EL (cell line): ENCODE results near the gene PTGES2.
"Not testable (repeated sequence)": the region's sequence is repeated elsewhere in the genome, so short reads cannot be mapped to it uniquely, and the experiment has no call there.

Experiments
- DNase-seq: peaks from one replicate; pipeline ENCODE4 v3.0.0-alpha.2; 2016

The PTGES2 gene

DNA sequence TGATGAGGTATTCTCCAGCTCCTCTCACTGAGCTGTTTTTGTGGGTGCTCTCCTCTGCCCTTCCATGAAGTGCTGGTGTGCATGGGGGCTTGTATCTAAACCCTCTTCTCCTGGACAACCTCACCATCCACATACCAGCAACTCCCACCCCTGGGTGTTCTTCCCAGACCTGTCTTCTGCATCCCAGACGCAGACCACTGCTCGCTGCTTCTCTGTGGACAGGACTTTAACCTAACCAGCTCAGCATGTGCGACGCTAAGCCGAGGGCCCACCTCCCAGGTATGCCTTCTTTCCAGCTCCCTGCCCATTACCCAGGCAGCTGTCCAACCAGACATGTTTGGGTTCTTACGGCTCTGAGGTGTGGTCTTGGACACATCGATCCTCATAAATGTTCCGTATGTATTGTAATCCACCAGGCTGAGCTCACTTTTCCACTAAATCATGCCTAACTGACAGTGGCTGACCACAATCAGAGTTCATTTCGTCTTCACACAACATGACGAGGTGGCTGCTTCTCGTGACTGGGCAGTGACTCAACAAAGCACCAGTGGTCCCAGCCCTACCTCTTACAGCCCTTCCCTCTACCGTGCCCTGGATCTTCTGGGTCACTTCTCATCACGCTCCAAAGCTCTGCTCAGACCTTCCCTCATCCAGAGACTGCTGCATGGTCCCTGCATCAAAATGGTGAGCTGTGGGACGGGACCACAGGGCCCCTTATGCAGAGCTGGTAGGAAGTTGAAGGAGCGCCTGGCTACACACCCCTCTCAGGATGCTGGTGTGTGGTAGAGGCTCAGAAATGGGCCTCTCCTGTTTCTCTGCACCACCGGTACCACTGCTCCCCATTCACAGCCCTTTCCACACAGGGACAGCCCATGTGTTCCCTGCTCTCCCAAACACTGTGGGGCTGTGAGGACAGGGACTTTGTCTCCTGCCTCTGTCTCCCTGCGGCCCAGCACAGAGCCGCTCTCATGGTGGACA lies 9.6 kb upstream of the PTGES2 start:
- peak; percentile 88 for DNase-seq

DNA sequence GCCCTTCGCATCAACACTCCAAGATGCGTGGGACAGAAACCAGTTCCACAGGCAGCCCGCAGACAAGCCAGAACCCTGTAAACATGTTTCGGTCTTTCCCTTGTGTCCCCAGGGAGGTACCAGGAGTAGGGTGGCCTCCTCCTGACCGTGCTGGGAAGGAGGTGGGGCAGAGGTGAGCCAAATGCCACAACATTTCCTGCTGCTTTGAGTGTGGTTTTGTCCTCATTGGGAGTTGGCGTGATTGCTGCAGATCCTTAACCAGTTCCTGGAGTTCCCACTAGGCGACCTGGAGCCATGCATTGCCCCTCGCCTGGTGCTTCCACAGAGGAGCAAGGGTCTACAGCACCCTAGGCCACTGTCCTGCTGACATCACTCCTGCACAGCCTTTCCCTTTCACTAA lies 8.0 kb upstream of the PTGES2 start:
- DNase-seq = not testable (repeated sequence)

DNA sequence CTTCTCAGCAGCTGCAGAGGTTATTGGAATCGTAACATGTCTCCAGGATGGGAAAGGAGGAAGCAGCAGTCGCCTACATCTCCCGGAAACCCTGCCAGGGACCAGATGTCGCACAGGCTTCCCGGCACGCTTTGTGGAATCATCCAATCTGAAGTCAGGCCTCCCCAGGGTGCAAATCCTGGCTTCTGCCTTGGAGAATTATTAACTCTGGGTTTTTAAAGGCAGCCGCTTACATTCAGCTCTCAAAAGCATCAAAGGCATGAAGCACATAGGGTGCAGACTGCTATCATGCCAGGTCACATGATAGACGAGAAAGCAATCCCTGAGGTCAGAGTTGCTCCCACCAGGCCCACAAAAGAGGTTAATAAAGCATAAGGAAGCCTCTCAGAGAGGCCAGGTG lies 4.6 kb upstream of the PTGES2 start:
- DNase-seq = not testable (repeated sequence)

DNA sequence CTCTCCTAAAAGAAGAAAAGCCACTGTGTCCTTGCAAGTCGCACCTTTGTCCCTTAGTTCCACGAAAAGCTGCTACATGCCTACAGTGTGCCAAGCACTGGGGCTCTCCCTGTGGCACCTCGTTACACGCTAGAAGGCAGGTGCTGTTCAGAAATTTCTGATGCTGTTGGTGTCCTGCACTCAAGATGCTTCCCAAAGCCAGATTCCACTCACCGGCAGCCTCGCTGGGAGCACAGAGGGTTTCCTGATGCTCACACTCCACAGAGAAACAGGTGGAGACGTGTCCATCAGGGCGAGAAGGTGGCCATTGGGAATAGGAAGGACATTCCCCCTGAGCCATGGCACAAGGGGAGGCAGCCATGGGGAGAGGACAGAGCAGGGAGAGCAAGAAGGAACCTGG lies 3.8 kb upstream of the PTGES2 start:
- not testable (repeated sequence) for DNase-seq

DNA sequence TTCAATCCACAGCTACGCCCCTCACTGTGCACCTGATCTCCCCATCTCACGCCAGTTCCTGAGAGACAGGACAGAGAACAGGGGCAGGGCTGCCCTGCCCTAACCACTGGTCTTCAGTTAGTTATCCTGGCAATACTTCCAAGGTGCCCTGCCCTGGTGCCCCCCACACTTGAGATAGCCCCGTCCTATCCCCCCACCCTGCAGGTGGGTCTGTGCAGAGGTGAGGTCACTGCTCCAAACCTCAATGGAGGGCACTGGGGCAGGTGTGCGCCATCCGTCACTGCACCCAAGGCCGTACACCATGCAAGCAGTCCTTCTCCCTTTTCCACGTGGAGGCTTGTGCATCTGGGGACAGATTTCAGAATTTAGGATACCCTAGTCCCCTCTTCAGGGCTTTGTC lies 3.1 kb upstream of the PTGES2 start:
- not testable (repeated sequence) for DNase-seq

DNA sequence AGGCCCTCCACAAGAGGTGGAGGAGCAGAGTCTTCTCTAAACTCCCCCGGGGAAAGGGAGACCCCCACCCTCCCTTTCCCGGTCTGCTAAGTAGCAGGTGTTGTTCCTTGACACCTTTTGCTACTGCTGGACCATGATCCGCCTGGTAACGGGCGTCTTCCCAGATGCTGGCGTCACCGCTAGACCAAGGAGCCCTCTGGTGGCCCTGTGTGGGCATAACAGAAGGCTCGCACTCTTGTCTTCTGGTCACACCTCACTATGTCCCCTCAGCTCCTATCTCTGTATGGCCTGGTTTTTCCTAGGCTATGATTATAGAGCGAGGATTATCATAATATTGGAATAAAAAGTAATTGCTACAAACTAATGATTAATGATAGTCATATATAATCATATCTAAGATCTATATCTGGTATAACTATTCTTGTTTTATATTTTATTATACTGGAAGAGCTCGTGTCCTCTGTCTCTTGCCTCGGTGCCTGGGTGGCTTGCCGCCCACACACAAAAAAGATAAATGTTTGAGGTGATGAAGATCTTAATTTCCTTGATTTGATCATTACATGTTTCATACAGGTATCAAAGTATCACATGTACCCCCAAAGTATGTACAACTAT lies 2.6 kb upstream of the PTGES2 start:
- not testable (repeated sequence) for DNase-seq

DNA sequence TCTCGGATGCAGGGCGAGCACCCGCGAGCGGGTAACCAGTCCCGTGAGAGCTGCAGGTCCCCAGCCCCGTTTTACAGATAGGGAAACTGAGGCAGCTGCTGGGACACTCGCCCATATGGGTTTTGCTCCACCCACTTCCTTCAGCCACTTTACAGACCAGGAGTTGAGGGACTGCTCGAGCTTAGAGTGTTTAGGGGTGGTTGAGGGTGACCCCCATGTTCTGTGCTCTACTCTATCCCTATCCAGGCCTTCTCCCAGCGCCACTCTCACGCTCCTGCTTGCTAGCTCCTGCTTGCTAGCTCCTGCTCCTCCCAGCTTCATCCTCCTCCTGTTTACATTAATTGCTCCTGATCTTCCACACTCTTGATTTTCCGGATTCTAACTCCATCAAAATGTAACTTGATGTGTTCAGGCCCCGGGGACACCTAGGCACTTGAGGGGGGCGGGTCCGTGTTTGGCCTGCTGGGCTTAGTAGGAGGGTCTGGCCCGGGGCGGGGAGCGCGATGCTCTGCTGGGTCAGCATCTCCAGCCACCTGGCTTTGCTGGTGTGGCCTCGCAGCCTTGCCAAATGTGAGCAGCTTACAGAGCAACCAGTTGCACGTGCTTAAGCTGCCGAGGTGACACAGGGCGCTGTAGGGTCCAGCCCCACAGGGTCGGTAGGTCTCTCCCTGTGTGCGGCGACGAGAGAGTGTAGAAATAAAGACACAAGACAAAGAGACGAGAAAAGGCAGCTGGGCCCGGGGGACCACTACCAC lies 1.5 kb upstream of the PTGES2 start:
- DNase-seq = no peak

DNA sequence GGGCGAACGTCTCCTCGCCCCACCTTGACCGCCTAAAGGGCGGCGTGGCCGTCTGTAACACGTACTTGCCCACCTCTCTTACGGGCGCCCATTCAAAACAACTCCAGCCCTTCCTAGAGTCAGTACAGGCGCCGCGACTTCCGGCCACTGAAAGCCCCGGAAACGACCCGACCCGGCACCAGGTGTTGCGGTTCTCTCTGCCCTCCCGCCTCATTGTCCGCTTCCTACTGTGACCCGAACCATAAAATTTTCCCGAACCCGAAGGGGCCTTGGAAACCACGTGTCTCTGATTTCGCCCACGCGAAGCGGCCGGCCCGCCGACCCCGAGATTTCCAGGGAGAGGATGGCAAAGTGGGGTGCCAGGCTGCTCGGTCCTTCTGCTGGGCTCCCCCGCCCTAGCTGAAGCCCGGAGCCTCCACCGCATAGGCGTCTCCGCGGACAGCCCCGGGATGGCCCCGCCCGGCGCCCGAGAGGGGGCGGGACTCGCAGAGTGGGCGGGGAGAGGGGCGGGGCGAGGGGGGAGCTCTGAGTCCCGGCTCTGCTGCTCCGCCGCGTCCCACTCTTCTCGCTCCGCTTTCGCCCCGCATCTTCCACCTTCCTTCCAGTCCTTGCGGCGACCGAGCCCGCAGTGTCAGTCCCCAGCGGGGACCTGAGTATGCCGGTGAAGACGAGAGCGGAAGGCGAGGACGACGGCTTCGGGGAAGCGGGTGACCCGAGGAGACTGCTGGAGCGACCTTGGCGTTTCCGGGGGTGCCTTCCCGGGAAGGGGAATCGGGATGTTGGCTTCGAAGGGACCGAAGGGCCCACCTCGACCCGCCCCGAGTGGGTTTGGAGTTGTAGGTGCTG lies 684 bp upstream of the PTGES2 start:
- peak; percentile 92 for DNase-seq

DNA sequence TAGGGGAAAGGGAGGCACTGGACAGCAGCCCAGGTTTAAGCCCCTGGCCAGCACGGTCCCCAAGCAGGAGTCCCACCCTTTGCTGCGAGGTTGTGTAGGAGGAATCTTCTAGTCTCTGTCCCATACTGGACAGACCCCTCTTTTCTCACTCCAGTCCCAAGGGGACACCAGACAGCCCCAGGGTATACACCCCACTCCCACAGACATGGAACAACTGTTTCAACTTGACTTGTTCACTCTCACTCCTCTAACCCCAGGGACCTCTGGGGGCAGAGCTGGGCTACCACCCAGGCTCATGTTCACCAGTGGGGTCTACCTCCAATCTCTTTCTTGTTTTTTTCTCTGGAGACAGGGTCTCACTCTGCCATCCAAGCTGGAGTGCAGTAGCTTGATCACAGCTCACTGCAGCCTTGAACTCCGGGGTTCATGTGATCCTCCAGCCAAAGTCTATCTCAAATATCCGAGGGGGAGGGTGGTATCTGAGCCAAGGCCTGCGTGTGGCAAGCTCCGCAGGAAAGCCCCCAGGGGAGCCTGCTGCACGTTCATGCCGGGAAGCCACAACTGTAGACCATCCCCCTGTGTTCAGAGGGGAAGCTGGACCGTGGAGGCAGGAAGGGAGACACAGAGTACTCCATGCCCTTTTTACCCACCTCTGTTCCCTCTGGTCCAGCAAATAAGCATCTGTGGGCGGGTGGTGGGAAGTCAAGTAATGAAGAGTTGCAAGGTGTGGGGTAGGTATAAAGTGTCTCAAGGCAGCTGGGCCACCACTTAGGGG lies 1.8 kb downstream of the PTGES2 start:
- DNase-seq = no peak

DNA sequence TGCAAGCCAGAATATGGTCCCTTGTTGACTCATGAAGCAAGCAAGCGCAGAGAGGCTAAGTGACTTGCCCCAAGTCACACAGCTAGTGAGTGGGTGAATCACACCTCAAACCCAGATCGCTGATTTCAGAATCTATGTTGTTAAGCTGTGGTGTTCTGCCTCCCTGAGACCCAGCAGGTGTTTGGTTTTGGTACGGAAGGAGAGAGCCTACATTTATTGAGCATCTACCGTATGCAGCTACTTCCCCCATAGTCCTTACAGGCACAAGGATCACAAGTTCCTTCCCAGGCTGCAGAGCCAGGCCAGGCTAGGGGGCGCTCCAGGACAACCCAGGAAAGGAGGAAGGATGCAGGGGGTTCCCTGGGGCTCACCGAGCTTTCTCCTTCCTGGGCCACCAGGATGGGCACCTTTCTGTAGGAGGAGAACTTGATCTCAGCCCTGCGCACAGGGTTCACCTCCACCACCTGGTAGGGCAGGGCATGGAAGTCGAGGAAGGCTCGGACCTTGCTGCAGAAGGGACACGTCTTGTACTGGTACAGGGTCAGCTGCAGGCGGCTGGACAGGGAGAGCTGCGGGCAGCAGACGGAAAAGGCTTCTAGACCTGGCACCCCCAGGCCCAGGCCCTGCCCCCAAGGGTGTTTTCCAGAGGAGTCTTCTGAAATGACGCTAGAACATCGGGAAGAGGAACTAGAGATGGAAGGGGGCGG lies 2.5 kb downstream of the PTGES2 start:
- peak; percentile 60 for DNase-seq

DNA sequence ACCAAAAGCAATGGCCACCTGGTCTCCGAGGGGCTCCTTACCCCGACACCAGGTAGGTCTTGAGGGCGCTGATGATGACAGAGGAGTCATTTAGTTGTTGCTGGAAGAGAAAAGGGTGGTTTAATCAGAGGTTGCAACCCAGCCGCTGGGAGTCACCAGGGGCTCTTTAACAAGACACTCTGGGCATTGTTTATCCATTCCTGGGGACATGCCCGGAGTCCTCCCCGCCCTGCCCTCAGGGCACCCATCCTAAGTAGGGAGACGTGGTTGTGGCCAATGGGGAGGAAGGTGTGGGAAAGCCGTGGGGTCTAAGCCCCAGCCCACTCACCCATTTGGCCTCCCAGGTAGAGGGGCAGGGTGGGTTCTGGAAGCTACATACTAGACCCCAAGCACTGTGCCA lies 3.1 kb downstream of the PTGES2 start:
- DNase-seq = no peak

DNA sequence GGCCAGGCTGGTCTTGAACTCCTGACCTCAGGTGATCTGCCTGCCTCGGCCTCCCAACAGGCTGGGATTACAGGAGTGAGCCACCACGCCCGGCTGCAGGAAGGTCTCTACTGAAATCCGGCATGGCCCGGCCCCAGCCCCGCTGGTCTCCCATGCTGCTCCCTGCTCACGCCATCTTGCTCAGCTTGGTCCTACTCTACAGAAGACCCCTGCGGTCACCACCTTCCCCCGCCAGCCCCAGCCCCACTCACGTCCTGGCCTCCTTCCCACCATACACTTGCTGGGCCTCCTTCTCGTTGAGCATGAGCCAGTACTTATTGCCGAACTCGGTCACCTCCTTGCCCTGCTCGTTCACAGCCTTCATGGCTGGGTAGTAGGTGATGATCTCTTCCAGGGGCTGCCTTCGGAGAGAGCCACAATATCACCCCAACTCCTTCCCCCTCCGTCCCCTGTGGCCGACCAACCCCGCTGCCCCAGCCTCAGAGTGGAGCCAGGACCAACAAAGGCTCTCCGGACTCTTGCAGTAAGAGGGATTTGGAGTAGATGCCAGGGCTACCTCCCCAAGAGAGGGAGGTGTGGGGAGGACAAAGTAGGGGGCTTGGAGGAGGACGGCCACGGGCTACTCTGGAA lies 4.0 kb downstream of the PTGES2 start:
- no peak for DNase-seq

DNA sequence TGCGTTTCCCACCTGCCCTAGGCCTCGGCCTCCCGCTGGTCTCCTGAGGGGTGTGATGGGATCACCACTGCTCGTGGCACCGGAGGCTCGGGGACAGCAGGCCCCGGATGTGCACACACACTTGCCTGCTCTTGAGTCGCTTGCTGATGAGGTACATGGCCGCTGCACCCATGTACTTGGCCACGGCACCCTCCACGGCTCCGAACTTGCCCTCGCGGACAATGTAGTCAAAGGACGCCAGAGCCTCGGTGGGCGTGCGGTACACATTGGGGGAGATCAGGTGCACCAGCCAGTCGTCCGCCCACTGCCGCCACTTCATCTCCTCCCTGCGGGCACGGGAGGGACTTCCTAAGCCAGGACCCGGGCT lies 4.7 kb downstream of the PTGES2 start:
- DNase-seq = no peak

DNA sequence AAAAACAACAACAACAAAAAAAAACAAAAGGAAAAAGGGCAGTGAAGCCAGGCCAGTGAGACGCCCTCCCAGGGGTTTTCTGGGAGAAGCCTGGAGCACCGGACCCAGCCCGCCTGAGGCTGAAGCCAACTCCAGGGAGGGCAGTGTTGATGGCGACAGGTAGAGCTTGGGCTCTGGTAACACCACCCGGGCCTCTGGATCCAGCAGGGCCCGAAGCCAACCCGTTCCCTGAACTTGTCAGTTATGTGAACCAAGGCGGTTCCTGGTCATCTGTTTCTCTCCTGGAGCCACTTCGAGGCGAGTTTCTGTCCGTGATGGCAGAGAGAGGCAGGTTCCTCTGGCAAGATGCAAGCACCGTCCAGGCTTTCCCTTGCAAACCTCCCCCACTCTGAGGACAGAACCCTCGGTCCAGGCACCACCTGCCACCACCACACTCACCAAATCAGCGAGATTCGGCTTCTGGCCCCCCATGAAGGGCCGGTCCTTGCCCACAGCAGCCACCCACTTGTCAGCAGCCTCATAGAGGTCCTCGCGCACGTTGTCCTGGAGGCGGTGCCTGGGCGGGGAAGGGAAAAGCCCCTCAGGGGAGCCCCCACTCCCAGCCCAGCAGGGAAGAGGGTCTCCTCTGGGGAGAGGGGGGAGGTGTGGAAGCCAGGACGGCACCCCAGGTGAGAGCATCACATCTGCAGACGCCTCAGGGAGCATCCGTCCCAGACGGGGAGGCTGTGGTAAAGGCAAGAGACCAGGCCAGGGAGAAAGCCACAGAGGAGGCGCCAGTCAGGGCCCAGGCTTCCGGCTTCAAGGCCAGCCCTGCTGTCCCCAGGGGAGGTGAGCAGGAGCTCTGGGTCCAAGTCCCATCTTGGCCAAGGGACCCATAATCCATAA lies 5.4 kb downstream of the PTGES2 start:
- DNase-seq = no peak

DNA sequence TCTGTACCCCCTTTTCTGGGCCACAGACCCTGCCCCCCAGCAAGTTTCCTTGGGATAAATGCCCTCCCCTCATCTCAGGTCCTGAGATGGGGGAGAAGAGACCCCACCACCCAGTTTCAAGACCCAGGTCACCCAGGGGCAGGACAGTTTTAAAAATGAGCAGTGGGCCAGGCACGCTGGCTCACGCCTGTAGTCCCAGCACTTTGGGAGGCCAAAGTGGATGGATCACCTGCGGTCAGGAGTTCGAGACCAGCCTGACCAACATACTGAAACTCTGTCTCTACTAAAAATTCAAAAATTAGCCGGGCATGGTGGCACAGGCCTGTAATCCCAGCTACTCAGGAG lies 6.1 kb downstream of the PTGES2 start:
- no peak for DNase-seq

DNA sequence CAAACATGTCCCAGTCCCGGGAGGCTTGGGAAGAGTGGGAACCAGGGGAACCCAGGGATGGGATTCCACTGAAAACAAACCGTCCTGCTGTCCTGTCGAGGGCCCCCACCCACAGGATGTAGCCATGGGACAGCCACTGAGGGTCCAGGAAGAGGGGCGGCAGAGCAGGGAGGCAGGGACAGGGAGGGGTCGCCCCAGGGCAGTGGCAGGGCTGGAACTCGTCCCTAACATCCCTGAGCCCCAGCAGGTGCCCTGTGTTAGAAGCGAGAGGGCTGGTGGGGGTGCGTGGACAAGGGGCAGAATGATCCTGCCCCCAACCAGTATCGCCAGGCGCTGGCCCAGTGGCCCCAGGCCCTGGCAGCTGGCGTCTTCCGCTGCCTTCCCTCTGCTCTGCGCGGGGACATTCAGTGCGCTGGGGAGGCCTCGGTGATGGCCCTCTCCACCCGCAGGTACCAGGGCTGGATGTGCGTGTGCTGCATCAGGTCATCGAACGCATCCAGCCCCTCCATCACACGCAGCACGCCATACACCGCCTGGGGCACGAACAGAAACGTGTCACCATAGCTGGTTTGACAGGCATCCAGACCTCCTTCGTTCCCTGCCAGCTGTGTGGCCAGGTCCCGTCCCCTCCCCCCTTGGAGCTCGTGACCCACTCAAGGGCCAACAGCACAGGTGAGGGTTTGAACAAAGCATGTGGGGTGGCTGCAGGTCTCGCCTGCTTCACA lies 6.6 kb downstream of the PTGES2 start:
- no peak for DNase-seq

DNA sequence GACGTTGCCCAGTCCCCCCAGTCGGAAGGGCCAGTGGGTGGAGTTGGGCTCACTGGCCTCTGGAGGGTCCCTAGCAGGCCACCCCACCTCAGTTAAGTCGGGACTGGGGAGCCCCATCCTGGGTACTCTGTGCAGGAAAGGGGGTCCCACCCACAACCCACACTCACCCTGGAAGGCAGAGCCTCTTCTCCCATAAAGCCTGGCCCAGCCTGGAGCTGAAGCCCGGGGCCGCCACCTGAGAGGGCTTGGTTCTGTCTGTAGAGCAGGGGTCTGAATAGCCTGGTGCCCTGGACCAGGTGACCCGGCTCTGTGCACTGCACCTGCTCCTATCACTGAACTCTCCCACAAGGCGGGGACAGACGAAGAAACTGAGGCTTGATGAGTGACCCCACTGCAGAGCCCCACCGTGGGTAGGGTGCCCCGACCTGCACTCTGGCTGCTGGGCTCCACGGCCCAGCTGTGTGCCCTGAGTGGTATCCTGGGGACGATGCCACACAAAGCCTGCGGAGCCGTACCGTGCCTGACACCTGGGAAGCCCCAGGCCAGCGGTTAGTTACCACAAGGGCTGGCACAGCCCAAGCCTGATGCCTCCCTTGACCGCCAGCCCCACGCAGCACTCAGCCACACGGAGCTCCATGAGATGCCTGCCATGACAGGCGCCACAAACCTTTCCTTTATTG lies 7.3 kb downstream of the PTGES2 start:
- no peak for DNase-seq

DNA sequence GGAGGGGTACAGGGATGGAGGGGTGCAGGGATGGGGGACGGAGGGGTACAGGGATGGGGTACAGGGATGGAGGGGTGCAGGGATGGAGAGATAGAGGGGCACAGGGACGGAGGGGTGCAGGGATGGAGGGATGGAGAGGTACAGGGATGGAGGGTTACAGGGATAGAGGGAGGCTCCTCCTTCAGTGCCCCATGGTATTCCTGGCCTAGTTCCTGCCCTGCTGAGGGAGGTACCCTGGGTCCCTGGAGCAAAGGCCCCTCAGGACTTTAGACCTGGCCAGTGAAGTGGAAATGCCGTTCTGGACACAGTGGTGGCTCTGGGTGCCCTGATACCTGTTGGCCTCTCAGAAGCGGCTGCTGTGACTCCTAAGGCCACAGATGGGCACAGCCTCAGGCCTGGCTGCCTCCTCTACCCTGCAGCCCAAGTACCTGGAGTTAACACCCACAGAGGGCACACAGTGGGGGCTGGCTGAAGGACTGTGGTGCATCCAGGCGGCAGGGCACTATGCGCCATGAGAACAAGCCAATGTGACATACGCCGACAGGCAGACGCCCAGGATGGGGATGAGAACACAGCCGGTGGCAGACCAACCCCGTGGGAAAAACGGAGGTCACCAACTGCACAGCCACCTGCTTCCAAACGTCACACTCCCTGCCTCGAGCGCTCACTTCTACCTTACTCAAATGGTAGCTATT lies 8.4 kb downstream of the PTGES2 start:
- DNase-seq = no peak
